Gastroesophageal sphincter (tissue), 3 donors: ENCODE data around the gene EPOP.

Experiments used
- CTCF ChIP-seq, 4 experiments: fragments of 200-600 bp in 2 of 4; fragments of 450-650 bp in 2 of 4; sonication (generic) in 1 of 4; IDR thresholded peaks; one replicate each; pipeline ENCODE4 v1.5.1; 2017 to 2019; ENCODE audit warnings: antibody characterized with exemption in 4 of 4, mild to moderate bottlenecking in 2 of 4, moderate library complexity in 2 of 4
- POLR2A ChIP-seq, 2 donors: fragments of 450-650 bp; IDR thresholded peaks; one replicate each; pipeline ENCODE4 v1.6.1; 2017; ENCODE audit warnings: antibody characterized with exemption in 2 of 2, mild to moderate bottlenecking in 2 of 2, moderate library complexity in 1 of 2
- POLR2AphosphoS5 ChIP-seq: sonication (generic); formaldehyde crosslinking; IDR thresholded peaks from one replicate; pipeline ENCODE4 v1.6.1; 2017; ENCODE audit warnings: antibody characterized with exemption

DNA sequence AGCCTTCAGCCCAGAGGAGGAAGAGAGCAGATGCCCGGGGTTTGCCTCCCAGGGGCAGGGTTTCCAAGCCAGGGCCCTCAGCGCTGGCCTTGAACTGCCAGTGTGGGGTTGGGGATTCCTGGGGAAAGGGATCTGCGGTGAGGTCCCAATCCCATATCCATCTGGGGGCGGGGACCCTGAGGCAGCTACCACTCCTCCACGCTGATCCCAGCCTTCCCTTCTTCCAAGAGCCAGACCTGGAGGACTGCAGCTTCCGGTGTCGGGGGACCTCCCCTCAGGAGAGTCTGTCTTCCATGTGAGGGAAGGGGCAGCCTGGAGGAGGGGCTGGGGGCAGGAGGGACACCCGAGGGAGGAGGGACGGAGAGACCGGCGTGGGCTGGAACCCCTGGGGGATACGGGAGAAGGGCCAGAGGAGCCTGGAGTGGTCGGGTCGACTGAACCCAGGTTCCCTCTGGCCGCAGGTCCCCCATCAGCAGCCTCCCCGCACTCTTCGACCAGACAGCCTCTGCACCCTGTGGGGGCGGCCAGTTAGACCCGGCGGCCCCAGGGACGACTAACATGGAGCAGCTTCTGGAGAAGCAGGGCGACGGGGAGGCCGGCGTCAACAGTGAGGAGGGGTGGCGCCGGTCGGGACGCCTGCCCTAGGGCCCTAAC is 44.7 kb upstream of the EPOP start:
- TF ChIP-seq CTCF (IDR thresholded peaks at IDR 0.05) (no peak), POLR2A (IDR thresholded peaks at IDR 0.05) (no peak), POLR2AphosphoS5 (no peak)
